NK-92 (cell line): Measurements from ENCODE around the gene PROM2.

Source experiments
- DNase-seq: peaks from one replicate; lab custom pipeline; 2025; ENCODE audit not compliant: unreplicated experiment; lab: John Stamatoyannopoulos, UW

Gene PROM2

GRCh38 chr2:95283562-95283961 lies 9.3 kb downstream of the PROM2 start:
- DNase-seq: no peak

DNA sequence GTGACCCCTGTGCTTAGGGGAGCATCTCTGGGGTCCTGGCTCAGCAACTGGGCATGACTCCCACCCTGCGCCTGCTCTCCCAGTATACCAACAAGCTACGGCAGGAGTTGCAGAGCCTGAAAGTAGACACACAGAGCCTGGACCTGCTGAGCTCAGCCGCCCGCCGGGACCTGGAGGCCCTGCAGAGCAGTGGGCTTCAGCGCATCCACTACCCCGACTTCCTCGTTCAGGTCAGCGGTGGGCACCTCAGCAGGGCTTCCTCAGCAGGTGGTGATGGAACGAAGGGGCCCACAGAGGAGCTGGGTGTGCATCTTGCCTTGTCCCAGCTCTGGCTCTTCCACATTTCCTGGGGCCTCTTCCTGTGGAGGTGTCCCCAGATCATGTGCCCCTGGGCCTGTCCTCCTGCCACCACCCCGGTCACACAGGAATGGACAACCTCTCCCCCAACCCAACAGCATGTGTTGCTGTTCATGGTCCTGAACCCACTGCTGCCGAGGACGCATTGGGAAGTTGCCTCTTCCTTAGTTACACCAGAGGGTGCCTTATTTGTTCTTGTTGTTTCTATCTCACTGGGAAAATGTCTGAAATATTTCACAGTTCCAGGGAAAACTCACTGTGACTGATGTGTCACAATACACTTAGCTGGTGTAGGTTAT lies 10.8 kb downstream of the PROM2 start:
- DNase-seq: no peak

DNA sequence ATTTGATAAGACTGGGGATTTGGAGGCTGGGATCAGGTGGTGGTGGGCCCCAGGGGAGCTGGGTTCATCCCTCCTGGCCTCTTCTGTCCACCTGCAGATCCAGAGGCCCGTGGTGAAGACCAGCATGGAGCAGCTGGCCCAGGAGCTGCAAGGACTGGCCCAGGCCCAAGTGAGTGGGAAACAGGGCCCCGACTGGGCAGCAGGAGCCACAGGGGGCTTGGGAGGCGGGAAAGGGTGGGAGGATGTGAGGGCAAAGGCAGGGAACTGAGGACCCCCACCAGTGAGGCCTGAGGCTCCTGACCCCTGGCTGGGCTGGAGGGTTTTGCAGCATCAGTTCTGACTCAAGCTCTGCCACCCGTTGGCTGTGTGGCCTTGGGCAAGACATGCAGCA lies 11.3 kb downstream of the PROM2 start:
- DNase-seq: no peak

- DNase-seq: no peak
Observed at GRCh38 chr2:95287336-95287735, 13.1 kb downstream of the PROM2 start.

GRCh38 chr2:95287806-95288205 lies 13.6 kb downstream of the PROM2 start:
- DNase-seq: no peak

DNA sequence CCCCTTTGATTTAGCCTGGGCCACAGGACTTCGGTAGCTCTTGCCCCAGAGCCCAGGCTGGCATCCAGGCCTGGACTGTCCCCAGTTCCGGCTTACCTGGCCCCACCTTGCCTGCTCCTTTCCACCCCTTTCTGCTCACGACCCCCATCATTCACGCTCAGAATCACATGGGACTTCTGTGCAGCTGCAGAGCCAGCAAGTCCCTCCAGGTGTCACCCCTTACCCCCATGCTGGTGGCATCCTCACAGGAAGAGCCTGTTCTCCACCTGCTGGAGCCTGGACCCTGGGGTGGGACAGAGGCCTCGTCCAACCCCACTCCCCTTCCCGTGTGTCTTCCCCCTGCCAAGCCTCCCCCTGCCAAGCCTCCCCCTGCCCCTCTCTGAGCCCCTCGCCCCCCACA lies 15.0 kb downstream of the PROM2 start:
- no peak for DNase-seq

GRCh38 chr2:95291222-95291621 lies 17.0 kb downstream of the PROM2 start:
- no peak for DNase-seq

DNA sequence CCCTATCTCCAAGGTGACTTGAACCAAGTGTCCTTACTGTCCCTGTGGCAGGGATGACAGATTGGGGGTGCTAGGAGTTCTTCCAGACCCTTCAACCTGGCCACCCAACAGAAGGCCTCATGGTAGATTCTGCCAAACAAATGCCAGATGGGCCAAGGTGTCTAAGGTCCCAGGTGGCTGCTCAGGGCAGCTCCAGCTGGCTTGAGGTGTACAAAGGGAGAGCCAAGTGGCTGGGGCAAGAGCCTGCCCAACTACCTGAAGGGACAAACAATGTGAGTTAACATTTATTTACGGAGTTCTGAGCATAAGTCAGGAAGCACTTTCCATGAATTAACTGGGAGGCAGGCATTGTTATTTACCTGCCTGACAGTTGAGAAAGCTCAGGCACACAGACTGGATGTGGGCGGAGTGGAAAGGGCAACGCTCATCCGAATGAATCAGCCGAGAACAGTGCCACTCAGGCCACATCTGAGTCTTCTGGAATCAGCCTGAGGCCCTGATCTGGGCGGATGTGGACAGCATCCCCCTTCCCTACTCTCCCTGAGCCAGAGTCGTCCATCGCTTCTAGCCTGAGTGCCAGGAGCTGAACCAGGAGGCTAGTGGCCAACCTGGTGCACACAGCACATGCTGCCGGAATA lies 18.5 kb downstream of the PROM2 start:
- DNase-seq: no peak

DNA sequence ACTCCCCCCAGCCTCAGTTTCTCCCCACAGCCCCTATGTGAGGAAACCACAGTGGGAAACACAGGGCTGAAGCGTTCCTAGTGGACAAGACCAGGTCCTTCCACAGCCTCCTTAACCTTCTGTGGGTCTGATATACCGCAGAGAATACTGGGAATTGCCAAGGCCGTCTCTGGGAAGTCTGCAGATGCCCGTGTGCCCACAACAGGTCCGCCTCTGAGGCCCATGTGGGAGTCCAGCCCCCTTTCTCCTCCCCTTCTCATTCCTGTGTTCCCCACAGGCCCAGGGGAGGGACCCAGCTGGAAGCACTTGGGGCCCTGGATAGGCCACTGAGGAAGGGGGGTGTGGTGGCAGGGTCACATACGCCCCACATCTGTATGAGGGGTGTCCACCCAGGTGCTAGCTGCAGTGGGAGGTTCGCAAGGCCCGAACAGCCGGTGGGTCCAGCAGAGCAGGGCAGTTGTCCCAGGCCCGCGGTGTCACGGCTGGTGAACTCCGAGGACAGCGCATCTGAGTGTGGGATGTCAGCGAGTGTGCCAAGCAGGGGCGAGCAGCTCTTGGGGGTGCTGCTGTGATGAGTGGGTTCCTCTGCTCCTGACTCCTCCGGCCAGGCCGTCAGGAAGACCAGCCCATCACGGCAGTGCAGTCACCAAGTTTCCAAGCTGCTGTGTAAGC lies 20.5 kb downstream of the PROM2 start:
- no peak for DNase-seq

DNA sequence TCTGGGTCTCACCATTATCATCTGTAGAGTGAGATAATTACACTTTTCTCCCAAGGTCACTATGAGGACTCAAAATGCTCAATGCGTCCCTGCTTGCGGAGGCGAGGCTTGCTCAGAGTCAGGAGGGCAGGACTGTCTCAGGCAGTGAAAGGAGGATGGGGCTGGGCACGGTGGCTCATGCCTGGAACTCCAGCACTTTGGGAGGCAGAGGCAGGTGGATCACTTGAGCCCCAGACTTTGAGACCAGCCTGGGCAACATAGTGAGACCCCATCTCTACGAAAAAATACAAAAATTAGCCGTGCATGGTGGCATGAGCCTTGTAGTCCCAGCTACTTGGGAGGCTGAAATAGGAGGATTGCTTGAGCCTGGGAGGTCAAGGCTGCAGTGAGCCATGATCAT lies 21.1 kb downstream of the PROM2 start:
- no peak for DNase-seq

- no peak for DNase-seq
Observed at GRCh38 chr2:95296011-95296410, 21.8 kb downstream of the PROM2 start.

GRCh38 chr2:95296880-95297487 lies 22.7 kb downstream of the PROM2 start, which contains the start of gene KCNIP3:
TSS of gene KCNIP3 (plus strand) at chr2:95297347. CDS start at chr2:95297439, 92 bp downstream.
- DNase-seq: no peak

DNA sequence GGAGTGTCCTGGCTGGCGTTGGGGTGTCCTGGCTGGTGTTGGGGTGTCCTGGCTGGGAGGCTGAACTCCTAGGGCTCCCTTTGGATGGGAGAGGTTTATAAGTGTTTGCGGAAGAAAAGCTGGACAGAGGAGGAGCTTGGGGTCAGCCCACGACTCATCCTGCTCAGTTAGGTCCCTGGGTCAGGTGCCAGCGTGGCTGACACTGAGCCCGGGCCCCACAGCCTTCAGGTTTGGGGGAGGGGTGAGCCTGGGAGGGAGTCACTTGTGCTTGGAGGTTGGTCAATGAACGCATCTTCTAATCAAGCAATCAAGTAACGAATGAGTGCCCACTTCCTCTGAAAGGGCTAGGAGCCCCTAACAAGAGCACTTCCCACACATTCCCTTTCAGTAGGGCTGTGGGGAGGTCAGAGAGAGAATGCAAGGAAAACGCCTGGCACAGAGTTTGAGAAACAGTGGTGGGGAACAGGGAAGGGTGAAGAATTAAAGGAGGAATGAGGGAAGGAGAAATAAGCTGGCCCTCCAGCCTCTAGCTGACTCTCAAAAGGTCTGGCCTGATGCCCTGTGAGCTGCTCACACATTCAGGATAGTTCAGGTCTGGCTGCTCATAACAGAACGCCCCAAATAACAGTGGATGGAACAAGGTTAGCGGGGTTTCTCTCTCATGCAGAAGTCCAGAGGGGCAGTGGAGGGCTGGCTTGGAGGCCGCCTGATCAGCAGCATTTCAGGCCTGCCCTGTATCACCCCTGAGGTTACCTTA lies 23.6 kb downstream of the PROM2 start:
- no peak for DNase-seq

DNA sequence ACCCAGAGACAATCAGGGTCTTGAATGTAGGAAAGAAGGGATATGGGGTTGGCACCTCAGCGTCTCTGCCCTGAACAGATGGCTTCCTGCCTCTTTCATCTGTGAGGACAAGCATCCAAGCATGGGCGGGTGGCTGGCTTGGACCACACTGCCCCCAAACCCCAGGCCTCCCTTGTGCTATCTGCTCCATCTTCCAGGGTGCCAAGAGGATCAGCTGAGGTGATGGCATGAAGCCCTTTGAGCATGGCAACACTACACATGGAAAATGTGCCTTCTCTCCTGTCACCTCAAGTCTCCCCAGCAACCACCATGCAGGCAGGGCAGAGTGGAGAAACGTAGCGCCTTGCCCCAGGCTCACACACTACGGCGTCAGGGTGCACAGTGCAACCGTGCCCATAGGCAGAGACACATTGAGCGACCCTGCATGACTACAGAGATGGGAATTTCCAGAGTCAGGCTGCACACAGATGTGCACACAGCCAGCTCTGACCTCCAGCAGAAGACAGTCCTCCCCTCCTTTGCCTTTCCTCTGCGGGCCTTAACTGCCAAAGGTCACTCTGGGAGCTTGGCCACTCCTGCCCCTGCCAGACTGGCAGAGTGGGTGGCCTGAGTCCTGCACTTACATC lies 24.4 kb downstream of the PROM2 start:
- DNase-seq: no peak

DNA sequence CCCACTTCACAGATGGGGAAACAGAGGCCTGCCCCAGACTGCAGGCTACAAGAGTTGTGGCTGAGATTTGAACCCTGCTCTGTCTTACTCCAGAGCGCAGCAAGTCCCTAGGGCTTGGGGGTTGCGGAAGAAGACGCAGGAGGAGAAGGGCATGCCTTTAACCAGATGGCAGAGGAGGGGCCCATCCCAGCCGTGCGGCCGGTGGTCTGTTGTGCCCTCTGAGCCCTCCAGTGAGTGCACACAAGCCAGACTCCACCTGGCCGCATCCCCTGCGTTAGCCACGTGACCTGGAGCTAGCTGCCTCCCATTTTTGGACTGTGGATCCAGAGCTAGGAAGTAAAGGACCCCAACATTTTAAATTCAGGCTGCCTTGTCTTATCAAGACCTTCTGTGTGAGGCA lies 25.7 kb downstream of the PROM2 start:
- no peak for DNase-seq

DNA sequence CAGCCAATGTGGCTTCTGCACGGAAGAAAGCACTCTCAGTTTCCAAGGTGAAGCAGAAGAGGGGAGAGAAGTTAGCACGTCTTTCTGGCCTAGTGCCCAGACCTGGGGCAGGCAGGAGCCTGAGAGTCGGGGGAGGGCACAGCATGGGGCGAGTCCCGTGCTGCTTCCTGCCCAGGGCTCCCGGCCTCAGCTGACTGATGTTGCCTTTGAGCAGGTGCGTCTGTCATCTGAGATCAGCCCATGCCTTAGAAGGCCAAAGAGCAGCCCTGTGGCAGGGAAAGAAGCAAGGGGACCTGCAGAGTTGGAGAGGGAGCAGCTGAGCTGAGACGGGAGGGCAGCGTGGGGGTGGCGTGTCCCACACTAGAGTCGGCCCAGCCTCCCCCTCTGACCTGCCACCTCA lies 26.2 kb downstream of the PROM2 start:
- no peak for DNase-seq

DNA sequence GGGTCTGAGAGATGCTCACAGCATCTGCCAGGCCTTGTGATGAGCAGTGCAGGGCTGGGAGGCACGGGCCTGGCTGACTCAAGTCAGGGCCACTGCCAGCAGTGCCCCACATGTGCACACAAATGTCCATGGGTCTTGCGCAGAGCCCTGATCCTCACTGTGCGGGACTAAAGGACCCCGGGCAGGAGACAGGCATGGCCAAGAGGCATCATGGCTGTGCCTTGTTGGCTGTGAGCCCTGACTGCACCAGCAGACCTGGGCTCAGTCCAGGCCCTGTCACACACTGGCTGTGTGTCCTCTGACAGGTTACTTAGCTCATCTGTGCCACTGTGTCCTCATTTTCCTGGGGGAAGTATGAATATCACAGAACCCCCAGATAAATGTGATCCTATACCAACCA lies 26.9 kb downstream of the PROM2 start:
- DNase-seq: no peak

GRCh38 chr2:95301876-95302641 lies 27.8 kb downstream of the PROM2 start:
- no peak for DNase-seq

DNA sequence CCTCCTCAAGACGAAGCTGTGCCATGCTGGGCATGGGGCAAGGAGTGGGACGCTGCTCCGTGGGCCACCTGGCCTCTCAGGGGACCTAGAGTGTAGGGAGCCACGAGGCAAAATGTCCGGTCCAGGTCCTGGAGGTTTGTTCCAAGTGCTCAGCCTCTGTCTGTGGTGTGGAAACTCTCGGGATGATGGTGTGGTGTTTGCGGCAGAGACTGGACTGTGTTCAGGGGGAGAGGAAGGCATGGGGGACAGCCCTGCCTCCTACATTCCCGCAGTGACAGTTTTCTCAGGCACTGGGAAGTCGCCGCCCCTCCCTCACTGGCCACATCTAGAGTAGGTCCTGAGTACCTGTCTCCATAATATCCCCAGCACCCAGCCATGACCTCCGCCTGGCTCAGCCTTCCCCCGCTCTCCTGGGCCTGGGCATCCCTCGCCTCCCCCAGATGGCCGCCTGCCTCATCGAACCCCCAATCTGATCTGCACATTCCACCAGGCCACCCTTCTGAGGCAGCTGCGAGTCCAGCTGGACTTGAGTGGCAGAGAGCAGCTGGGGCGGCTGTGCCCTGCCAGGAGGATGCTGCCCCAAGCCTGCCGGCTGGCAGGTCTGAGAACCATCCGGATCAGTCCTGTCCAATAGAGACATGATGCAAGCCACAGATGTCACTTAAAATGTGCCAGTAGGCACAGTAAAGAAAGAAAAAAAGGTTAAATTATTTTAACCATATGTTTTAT lies 29.1 kb downstream of the PROM2 start:
- no peak for DNase-seq
